K562 (cell line): ENCODE measurements around the gene ZEB2. TPM values are rescaled to one million over a fixed set of nuclear protein-coding genes. Genes with fewer than 3 reads are reported as not detected.

Experiments
- EZH2 ChIP-seq: IDR thresholded peaks from 2 replicates; pipeline ENCODE4 v1.6.1; 2012; ENCODE audit warnings: low read depth, mild to moderate bottlenecking, inconsistent platforms, low read length, borderline replicate concordance
- GTF2E2 ChIP-seq: fragments of 200-800 bp; sonication (Bioruptor generic); IDR thresholded peaks from 2 replicates; pipeline ENCODE4 v1.6.1; 2016; ENCODE audit warnings: missing genetic modification characterization, missing compliant biosample characterization
- HMG20B ChIP-seq: fragments of 250-450 bp; sonication (Bioruptor Pico); IDR thresholded peaks from 2 replicates; pipeline ENCODE4 v1.5.0; 2021; ENCODE audit warnings: mild to moderate bottlenecking
- POLR2AphosphoS2 ChIP-seq: IDR thresholded peaks from 2 replicates; pipeline ENCODE4 v1.6.1; 2012; ENCODE audit warnings: low read length, improper control_type of control experiment
- SNRNP70 ChIP-seq: fragments of 200-400 bp; formaldehyde crosslinking; optimal IDR thresholded peaks from 2 replicates; pipeline ENCODE3; 2017; ENCODE audit warnings: low read depth, low read length
- SRSF7 ChIP-seq: fragments of 200-400 bp; formaldehyde crosslinking; optimal IDR thresholded peaks from 2 replicates; pipeline ENCODE3; 2017; ENCODE audit warnings: mild to moderate bottlenecking, low read depth, low read length
- ZFP30 ChIP-seq: fragments of 250-450 bp; sonication (Bioruptor Pico); IDR thresholded peaks from 2 replicates; pipeline ENCODE4 v1.8.0; 2022; ENCODE audit warnings: moderate library complexity, mild to moderate bottlenecking, inconsistent platforms, borderline replicate concordance
- ZNF239 ChIP-seq: fragments of 250-450 bp; sonication (Bioruptor Pico); IDR thresholded peaks from 2 replicates; pipeline ENCODE4 v1.4.0; 2020; ENCODE audit warnings: mild to moderate bottlenecking
- ZNF57 ChIP-seq: fragments of 450-650 bp; formaldehyde crosslinking; IDR thresholded peaks from 2 replicates; pipeline ENCODE4 v1.4.0; 2020; ENCODE audit warnings: mild to moderate bottlenecking, moderate library complexity
- ZNF699 ChIP-seq: fragments of 250-450 bp; sonication (Bioruptor Pico); IDR thresholded peaks from 2 replicates; pipeline ENCODE4 v1.8.0; 2021; ENCODE audit warnings: mild to moderate bottlenecking, moderate library complexity; ENCODE audit not compliant: insufficient replicate concordance
- polyA plus RNA-seq, 8 experiments: library from polyadenylated mRNA; depleted of rRNA in 4 of 8; stranded (reverse) in 5 of 8; unstranded in 3 of 8; fragments of >200 nt; fragmentation: Nextera tagmentation in 2 of 8; fragmentation: Illumina TruSeq in 1 of 8; extraction: Ambion mirVana in 2 of 8; extraction: Trizol in 1 of 8; gene quantifications; 2 replicates each; pipeline versions ENCODE4 v1.2.1 to v1.2.3, GENCODE V29; 2011 to 2014; ENCODE audit warnings: inconsistent platforms in 1 of 8, missing spikeins in 1 of 8
- total RNA-seq, 7 experiments: library from RNA; depleted of rRNA in 6 of 7; stranded (reverse); fragments of >200 nt in 6 of 7; fragmentation: Illumina TruSeq in 2 of 7; extraction: Trizol in 2 of 7; gene quantifications; 2 replicates each; pipeline versions ENCODE4 v1.2.1 to v1.2.3, GENCODE V29; 2011 to 2021; ENCODE audit warnings: low replicate concordance in 1 of 7
- TF ChIP-seq, protein P1 (sequence below), 2 experiments: fragments of 450-650 bp; IDR thresholded peaks; 2 replicates each; pipeline ENCODE4 v1.6.1; 2016; ENCODE audit warnings: mild to moderate bottlenecking in 2 of 2, borderline replicate concordance in 1 of 2, low read depth in 1 of 2, moderate library complexity in 1 of 2
- TF ChIP-seq, protein P2 (sequence below): fragments of 250-450 bp; sonication (Bioruptor Pico); IDR thresholded peaks from 2 replicates; pipeline ENCODE4 v1.9.0; 2021; ENCODE audit warnings: mild to moderate bottlenecking
- TF ChIP-seq, protein P3 (sequence below): fragments of 450-650 bp; formaldehyde crosslinking; IDR thresholded peaks from 2 replicates; pipeline ENCODE4 v1.4.0; 2020; ENCODE audit warnings: mild to moderate bottlenecking
- TF ChIP-seq, protein P4 (sequence below), 3 experiments: fragments of 200-800 bp in 1 of 3; fragments of 250-450 bp in 1 of 3; fragments of 450-650 bp in 1 of 3; sonication (Bioruptor Pico) in 1 of 3; sonication (Bioruptor generic) in 1 of 3; formaldehyde crosslinking in 1 of 3; IDR thresholded peaks; 2 replicates each; pipeline versions ENCODE4 v1.6.1 to v1.8.0; 2016 to 2022; ENCODE audit warnings: mild to moderate bottlenecking in 2 of 3, missing genetic modification characterization in 2 of 3, missing compliant biosample characterization in 1 of 3, moderate library complexity in 1 of 3

ZEB2 gene
- total and polyA plus RNA-seq, 9 of the 15 experiments (the other 6 are each of a cell fraction or from before 2014, with no cell fraction given): 15.1 to 113 (median 72.3) TPM

DNA sequence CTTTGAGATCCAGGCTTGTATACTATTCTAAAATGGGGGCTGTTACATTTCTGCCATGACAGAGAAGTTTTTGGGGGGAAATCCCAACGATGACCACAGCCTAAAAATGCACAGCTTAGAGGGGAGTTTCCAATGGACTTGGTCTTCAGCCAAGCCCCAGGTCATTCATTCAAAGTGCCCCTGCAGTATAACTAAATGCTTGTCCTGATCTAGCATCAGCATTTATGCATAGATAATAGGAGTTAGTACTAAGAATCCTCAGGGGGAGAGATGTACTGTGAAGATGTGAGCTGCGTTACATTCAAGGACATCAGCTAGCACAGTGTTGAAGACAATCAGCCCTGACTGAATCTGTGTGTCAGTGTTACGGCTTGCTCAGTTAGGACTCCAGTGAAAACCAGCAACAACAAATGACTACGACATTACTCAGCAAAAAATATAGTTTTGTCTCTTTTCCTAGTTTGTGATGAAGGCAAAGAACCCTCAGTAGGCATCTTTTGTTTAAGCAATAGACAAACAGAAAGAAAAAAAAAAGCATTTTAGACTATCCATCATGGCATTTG, 160.9 kb downstream of the ZEB2 start (continued):
- peak; percentile 24; the same call in 1 of the 2 replicates for TF ChIP-seq ZNF239 (CRISPR knock-in tag)
- no peak for TF ChIP-seq SNRNP70
- TF ChIP-seq EZH2: no peak
- TF ChIP-seq ZNF57: peak; percentile 85; the same call in 1 of the 2 replicates
- TF ChIP-seq, protein P1, sequence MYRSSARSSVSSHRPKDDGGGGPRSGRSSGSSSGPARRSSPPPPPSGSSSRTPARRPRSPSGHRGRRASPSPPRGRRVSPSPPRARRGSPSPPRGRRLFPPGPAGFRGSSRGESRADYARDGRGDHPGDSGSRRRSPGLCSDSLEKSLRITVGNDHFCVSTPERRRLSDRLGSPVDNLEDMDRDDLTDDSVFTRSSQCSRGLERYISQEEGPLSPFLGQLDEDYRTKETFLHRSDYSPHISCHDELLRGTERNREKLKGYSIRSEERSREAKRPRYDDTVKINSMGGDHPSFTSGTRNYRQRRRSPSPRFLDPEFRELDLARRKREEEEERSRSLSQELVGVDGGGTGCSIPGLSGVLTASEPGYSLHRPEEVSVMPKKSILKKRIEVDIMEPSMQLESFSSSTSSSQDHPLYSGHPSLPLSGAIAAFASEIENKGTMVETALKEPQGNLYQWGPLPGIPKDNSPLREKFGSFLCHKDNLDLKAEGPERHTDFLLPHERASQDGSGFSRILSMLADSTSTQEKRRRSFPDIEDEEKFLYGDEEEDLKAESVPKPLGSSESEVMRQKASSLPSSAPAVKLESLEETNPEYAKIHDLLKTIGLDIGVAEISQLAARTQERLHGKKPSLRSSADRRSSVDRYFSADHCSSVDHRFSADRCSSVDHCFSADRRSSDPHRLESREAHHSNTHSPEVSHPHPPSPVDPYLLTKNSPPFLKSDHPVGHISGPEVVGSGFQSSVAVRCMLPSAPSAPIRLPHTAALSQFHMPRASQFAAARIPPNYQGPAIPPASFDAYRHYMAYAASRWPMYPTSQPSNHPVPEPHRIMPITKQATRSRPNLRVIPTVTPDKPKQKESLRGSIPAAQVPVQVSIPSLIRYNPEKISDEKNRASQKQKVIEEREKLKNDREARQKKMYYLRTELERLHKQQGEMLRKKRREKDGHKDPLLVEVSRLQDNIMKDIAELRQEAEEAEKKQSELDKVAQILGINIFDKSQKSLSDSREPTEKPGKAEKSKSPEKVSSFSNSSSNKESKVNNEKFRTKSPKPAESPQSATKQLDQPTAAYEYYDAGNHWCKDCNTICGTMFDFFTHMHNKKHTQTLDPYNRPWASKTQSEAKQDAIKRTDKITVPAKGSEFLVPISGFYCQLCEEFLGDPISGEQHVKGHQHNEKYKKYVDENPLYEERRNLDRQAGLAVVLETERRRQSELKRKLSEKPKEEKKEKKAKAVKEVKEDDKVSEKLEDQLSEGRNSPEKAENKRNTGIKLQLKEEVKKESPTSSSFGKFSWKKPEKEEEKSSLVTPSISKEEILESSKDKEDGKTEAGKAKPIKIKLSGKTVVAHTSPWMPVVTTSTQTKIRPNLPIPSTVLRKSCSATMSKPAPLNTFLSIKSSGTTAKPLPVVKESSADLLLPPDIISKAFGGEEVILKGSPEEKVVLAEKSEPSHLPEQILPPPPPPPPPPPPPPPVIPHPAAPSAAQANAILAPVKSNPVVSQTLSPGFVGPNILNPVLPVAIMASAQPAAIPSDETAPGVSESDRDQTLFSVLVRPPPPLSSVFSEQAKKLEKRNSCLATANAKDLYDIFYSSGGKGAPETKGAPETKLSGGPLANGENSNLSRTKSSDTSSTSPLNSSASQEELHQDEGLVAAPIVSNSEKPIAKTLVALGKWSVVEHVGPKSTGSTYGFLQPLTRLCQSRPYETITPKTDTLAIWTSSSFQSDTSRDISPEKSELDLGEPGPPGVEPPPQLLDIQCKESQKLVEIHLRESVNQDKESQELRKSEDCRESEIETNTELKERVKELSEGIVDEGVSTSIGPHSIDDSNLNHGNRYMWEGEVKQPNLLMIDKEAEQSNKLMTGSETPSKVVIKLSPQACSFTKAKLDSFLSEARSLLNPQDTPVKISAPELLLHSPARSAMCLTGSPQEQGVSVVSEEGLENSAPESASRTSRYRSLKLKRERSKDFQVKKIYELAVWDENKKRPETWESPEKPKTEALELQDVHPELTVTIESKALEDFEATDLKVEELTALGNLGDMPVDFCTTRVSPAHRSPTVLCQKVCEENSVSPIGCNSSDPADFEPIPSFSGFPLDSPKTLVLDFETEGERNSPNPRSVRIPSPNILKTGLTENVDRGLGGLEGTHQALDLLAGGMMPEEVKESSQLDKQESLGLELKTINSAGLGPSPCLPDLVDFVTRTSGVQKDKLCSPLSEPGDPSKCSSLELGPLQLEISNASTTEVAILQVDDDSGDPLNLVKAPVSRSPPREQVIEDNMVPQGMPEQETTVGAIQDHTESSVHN (IDR thresholded peaks at IDR 0.05; ENCODE audit: borderline replicate concordance in 1 of 2, low read depth in 1 of 2): no peak
- TF ChIP-seq, protein P2, sequence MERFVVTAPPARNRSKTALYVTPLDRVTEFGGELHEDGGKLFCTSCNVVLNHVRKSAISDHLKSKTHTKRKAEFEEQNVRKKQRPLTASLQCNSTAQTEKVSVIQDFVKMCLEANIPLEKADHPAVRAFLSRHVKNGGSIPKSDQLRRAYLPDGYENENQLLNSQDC: peak; percentile 97
- TF ChIP-seq ZNF699 (CRISPR knock-in tag): no peak
- TF ChIP-seq SRSF7: no peak
- no peak for TF ChIP-seq POLR2AphosphoS2
- TF ChIP-seq, protein P3, sequence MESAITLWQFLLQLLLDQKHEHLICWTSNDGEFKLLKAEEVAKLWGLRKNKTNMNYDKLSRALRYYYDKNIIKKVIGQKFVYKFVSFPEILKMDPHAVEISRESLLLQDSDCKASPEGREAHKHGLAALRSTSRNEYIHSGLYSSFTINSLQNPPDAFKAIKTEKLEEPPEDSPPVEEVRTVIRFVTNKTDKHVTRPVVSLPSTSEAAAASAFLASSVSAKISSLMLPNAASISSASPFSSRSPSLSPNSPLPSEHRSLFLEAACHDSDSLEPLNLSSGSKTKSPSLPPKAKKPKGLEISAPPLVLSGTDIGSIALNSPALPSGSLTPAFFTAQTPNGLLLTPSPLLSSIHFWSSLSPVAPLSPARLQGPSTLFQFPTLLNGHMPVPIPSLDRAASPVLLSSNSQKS (CRISPR knock-in tag): no peak
- peak; percentile 43; the same call in 1 of the 2 replicates for TF ChIP-seq GTF2E2 (tag)
- TF ChIP-seq, protein P4, sequence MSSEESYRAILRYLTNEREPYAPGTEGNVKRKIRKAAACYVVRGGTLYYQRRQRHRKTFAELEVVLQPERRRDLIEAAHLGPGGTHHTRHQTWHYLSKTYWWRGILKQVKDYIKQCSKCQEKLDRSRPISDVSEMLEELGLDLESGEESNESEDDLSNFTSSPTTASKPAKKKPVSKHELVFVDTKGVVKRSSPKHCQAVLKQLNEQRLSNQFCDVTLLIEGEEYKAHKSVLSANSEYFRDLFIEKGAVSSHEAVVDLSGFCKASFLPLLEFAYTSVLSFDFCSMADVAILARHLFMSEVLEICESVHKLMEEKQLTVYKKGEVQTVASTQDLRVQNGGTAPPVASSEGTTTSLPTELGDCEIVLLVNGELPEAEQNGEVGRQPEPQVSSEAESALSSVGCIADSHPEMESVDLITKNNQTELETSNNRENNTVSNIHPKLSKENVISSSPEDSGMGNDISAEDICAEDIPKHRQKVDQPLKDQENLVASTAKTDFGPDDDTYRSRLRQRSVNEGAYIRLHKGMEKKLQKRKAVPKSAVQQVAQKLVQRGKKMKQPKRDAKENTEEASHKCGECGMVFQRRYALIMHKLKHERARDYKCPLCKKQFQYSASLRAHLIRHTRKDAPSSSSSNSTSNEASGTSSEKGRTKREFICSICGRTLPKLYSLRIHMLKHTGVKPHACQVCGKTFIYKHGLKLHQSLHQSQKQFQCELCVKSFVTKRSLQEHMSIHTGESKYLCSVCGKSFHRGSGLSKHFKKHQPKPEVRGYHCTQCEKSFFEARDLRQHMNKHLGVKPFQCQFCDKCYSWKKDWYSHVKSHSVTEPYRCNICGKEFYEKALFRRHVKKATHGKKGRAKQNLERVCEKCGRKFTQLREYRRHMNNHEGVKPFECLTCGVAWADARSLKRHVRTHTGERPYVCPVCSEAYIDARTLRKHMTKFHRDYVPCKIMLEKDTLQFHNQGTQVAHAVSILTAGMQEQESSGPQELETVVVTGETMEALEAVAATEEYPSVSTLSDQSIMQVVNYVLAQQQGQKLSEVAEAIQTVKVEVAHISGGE (CRISPR knock-in tag; IDR thresholded peaks at IDR 0.05): 0 out of 6 replicates have a peak, but pooled peaks of 1 of the 3 experiments have one; percentile 41
- no peak for TF ChIP-seq HMG20B (CRISPR knock-in tag)
- no peak; the same call in 1 of the 2 replicates for TF ChIP-seq ZFP30 (CRISPR knock-in tag)
